HG02884 (cell line): Measurements from ENCODE around the gene MAK.
"Not testable (repeated sequence)": the region's sequence is repeated elsewhere in the genome, so short reads cannot be mapped to it uniquely, and the experiment has no call there.

Source experiments
- ATAC-seq: cut with Tn5 transposase; IDR thresholded peaks from one replicate; pipeline ENCODE4 v1.9.1; 2021; ENCODE audit warnings: mild to moderate bottlenecking, moderate library complexity; ENCODE audit not compliant: unreplicated experiment

MAK gene

GRCh38 chr6:10792101-10792500 is 46.2 kb downstream of the MAK start:
- ATAC-seq, result no peak

DNA sequence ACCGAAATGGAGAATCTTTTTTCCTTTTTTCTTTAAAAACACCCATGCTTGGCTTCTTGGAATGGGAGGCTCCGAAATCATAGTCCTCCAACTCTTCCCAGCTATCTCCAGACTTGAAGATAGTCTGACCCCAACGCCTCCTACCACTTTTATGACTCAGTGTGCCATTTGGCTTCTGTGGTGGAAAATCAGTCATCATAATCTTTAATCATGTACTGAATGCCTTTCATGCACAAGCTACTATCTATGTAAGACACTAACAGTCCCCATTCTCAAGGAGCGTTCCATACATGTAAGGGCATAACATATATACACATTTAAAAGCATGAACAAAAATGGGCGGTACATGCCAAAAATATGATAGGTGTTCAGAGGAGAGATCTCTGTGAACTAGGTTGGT is 46.7 kb downstream of the MAK start:
- no peak for ATAC-seq

- no peak for ATAC-seq
Measured at GRCh38 chr6:10779076-10779475, 59.3 kb downstream of the MAK start.

DNA sequence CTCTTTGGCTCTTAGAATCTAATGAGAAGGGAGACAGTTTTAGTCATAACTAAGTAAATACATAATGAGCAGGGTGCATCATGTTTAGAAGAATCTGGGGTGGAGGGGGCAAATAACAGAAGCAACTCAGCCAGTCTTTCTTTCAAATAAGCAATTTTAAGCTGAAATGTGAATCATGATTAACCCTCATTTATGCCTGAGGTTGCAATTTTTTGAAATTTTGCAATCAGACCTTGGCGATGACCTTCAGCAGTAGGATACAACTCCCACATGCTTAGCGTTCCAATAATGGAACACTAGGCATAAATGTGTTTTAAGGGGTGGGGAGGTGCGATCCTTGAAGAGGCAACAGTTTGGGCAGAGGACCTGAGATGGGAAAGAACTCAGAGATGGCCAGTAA is 60.1 kb downstream of the MAK start:
- no peak for ATAC-seq

- no peak for ATAC-seq
Measured at GRCh38 chr6:10771371-10771894, 66.9 kb downstream of the MAK start.

GRCh38 chr6:10769419-10769818 is 68.9 kb downstream of the MAK start:
- ATAC-seq, result no peak

DNA sequence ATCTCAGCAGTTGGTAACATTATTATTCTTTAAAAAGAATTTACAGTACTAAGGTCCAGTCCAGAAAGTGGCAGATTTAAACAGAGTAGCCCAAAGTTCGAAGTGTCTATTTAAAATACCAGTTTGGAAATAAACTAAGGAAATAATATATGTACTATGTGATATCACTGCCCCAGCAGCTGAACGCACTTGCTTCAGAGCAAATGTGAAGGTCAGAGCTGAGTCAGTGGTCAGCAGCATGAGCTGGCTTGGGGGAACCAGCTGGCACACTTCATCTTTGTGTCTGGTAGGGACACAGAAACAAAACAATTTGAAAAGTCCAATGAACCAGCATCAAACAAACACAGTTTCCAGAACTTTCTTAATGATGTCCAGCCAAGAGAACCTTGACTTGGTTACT is 75.3 kb downstream of the MAK start:
- ATAC-seq, result no peak

DNA sequence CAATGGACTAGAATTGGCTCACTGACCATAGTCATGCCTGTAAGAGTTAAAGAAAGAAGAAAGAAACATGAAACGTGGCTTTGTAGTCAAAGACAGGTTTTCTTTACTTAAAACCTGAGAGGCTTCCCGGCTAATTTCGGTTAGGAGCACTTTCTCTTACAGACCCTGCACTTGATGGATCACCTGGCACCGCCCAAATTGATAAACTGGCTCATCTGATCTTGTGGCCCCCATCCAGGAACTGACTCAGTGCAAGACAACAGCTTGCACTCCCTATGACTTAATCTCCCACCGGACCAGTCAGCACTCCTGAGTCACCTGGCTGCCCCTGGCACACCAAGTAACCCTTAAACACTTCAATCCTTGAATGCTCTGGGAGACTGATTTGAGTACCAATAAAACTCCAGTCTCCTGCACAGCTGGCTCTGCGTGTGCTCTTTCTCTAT is 78.4 kb downstream of the MAK start:
- no peak for ATAC-seq

DNA sequence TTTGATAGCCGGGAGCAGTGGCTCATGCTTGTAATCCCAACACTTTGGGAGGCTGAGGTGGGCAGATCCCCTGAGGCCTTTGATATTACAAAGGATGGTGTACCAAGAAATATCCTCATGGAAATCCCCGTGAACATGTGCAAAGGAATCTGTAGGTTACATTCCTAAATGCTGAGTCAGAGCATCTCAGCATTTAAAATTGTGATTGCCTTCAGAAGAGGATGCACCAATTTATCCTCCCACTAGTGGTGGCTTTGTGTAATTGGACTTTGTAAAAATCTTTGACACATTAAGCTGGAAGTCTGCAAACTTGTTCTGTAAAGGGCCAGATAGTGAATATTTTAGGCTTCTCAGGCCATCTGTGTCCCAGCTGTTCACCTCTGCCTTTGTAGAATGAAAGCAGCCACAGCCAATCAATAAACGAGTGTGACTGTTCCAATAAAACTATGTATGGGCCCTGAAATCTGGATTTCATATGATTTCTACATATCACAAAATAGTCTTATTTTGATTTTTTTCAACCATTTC is 79.0 kb downstream of the MAK start:
- peak; percentile 67 for ATAC-seq

DNA sequence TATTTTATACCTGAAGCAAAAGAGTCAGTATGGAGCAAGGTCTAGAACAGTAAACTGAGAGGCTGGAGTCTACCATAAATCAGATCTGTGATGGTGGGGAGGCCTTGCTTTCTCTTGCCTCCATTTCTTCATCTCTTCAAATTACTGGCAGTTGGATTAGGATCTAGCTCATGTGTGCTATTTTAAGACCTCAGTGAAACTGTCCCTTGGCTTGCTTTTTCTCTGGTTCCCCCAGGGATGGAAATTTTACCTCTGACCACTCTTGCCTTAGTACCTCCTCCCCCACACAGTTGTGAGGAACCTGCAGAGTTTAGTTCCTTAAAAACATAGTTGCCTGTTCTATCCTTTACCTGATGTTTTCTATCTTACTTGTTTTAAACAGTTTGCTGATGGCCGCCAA is 82.3 kb downstream of the MAK start:
- no peak for ATAC-seq

DNA sequence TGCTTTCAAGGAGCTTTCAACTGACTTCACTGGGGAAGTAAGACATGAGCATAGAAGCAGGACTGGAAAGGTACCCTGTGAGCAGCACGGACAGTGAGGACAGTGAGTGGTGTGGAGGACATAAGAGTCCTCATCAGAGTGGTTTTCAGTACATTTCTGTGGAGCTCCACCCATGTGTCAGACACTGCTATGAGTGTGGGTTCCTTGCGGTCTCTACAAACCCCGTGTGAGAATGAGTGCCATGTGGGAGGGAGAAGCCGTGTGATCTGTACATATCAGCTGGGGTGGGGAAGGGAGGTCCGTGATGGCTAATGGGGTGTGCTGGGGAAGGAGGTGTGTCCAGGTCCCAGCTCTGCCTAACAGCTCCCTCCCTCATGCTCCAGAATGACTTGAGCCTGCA is 86.6 kb downstream of the MAK start:
- not testable (repeated sequence) for ATAC-seq

DNA sequence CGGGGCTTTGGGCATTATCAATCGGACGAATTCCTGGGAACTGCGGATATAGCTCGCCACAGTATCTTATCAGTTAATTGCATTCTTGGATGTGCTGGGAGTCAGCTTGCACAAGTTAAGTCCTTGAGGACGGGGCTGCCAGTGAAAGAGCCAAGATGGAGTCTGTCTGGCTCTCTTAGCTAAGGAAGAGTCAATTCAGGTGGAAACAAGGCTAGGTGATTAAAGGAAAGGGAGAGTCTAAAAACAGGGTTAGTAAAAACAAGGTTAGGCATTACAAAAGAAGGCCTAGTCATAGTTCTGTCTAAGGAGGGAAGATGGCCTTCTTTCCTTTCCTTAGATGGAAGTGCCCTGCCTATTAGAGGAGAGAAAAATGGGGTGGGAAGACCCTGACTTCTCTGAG is 87.8 kb downstream of the MAK start:
- not testable (repeated sequence) for ATAC-seq

GRCh38 chr6:10749734-10750133 is 88.6 kb downstream of the MAK start:
- ATAC-seq, result no peak

DNA sequence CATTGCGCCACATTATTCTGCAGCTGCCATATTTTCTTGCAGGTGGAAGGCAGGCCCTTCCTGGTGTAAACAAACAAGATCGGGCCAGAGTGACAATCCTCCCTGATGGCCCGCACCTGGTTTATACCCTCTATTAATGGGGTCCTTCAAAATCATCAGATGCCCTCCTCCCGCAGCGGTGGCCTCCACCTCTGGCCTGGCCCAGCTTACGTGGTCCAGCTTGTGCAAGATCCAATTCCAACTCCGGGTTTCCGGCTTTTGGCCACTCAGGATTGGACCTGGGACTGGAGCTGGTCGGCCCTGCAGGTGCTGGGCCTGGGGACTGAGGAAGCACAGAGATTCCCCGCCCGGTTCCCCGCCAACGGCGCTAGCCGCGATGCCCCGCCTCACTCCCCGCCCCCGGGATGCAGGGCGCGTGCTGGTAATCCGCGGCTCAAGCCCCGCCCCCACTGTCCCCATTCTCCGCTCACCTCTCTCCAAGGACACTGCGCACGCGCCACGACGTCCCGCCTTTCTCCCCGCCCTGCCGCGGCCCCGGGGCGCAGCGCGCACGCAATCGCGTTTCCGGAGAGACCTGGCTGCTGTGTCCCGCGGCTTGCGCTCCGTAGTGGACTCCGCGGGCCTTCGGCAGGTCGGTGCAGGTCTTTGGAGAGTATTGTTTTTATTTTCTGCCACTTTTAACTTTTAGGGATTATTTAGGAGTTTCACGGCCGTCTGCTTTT is 90.9 kb downstream of the MAK start, which contains the start of gene TMEM14B:
Gene TMEM14B (plus strand): TSS at position 555 of the 722 bp plus-strand sequence. CDS start 1,441 bp downstream, outside the sequence.
- peak; percentile 96 for ATAC-seq

GRCh38 chr6:10746915-10747250 is 91.5 kb downstream of the MAK start:
- no peak for ATAC-seq

- no peak for ATAC-seq
Measured at GRCh38 chr6:10745116-10745515, 93.2 kb downstream of the MAK start.

DNA sequence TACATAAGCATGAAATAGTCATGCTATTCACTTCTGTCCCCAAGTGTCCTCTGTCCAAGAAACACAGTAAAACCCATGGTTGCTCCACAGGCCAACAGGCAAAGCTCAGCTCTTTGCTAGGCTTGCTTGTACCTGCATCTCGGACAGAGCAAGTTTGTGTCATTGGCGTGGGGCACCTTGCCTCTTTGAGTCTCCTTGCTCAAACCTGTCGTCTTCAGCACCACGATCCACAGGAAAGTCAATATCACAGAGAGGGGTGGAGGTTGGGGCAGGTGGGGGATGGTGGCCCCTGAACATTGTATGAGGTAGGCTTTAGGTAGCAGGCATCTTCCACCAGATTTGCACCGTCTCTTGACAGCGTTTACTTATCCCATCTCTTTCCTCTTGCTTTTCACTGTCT is 94.8 kb downstream of the MAK start:
- ATAC-seq, result no peak

GRCh38 chr6:10742251-10742650 is 96.1 kb downstream of the MAK start:
- no peak for ATAC-seq

DNA sequence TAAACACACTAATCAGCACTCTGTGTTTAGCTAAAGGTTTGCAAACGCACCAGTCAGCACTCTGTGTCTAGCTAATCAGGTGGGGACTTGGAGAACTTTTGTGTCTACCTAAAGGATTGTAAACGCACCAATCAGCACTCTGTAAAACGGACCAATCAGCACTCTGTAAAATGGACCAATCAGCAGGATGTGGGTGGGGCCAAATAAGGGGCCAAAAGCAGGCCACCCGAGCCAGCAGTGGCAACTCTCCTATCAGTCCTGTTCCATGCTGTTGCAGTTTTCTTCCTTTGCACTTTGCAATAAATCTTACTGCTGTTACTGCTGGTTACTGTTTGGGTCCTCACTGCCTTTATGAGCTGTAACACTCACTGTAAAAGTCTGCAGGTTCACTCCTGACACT is 96.7 kb downstream of the MAK start:
- ATAC-seq, result not testable (repeated sequence)

- no peak for ATAC-seq
Measured at GRCh38 chr6:10740061-10740460, 98.3 kb downstream of the MAK start.

- ATAC-seq, result no peak
Measured at GRCh38 chr6:10736731-10737130, 101.6 kb downstream of the MAK start.

GRCh38 chr6:10733863-10734262 is 104.5 kb downstream of the MAK start:
- ATAC-seq, result no peak
